ENCODE data around the gene MT1G.

DNA sequence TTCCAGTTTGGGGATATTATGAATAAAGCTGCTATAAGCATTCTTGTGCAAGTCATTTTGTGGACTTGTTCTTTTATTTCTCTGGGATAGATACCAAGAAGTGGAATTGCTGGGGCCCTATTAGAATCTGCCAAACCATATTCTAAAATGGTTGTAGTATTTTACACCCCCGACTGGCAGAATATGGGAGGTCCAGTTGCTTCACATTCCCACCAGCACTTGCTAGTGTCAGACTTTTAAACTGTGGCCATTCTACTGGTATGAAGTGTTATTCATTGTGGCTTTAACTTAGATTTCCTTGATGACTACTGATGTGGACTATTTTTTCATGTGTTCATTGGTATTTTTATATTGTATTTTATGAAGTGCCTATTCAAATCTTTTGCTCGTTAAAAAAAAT is 44.0 kb upstream of the MT1G start:
- TF ChIP-seq, protein P1, sequence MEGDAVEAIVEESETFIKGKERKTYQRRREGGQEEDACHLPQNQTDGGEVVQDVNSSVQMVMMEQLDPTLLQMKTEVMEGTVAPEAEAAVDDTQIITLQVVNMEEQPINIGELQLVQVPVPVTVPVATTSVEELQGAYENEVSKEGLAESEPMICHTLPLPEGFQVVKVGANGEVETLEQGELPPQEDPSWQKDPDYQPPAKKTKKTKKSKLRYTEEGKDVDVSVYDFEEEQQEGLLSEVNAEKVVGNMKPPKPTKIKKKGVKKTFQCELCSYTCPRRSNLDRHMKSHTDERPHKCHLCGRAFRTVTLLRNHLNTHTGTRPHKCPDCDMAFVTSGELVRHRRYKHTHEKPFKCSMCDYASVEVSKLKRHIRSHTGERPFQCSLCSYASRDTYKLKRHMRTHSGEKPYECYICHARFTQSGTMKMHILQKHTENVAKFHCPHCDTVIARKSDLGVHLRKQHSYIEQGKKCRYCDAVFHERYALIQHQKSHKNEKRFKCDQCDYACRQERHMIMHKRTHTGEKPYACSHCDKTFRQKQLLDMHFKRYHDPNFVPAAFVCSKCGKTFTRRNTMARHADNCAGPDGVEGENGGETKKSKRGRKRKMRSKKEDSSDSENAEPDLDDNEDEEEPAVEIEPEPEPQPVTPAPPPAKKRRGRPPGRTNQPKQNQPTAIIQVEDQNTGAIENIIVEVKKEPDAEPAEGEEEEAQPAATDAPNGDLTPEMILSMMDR (IDR thresholded peaks at IDR 0.05), result no peak
- TF ChIP-seq POLR2A (IDR thresholded peaks at IDR 0.05) (no peak), EP300 (IDR thresholded peaks at IDR 0.05) (no peak)
